GM12878 (cell line): ENCODE data around the gene EXOSC6. TPM values are rescaled to one million over a fixed set of nuclear protein-coding genes. Genes with fewer than 3 reads are reported as not detected.
"Not testable (repeated sequence)": the region's sequence is repeated elsewhere in the genome, so short reads cannot be mapped to it uniquely, and the experiment has no call there.

Experiments
- ATAC-seq: fragments of 200-7000 bp; cut with Tn5 transposase; 3 replicates; pipeline ENCODE4 v1.9.1; 2020; ENCODE audit warnings: mild to moderate bottlenecking, moderate library complexity
- BruUV-seq: library from RNA; stranded (reverse); fragments of 400-500 nt; replicated peaks from 2 replicates; lab custom pipeline; 2021; lab: Mats Ljungman, UMichigan
- CTCF ChIA-PET: fragments of 300-600 bp; sonication (Branson Sonifier 250); formaldehyde crosslinking; extraction: SDS; loops from one replicate; lab custom pipeline; 2021; ENCODE audit warnings: inconsistent platforms; lab: Yijun Ruan, JAX
- POLR2A ChIA-PET: fragments of 350-600 bp; formaldehyde crosslinking; extraction: SDS; loops from one replicate; lab custom pipeline; 2021; ENCODE audit warnings: inconsistent platforms; lab: Charles Lee
- RAD21 ChIA-PET: fragments of 300-600 bp; sonication (Branson Sonifier 250); formaldehyde crosslinking; loops from one replicate; lab custom pipeline; 2023; ENCODE audit warnings: antibody characterized with exemption; ENCODE audit not compliant: unreplicated experiment; lab: Charles Lee
- SMC1A ChIA-PET: fragments of 300-600 bp; sonication (Branson Sonifier 250); formaldehyde crosslinking; loops from one replicate; lab custom pipeline; 2023; ENCODE audit not compliant: unreplicated experiment, uncharacterized antibody; lab: Charles Lee
- DNase-seq: peaks from one replicate; pipeline ENCODE4 v3.0.0-alpha.2; 2011; ENCODE audit warnings: low read depth, low spot score
- FAIRE-seq: peaks from 3 replicates; lab custom pipeline; 2011; peaks lifted over from hg19 to GRCh38; lab: Jason Lieb, UNC
- H2AFZ ChIP-seq: 2 replicates; pipeline ENCODE4 v1.6.0; 2011; ENCODE audit warnings: low read depth, low read length, control low read depth; ENCODE audit not compliant: control insufficient read depth
- H3K27ac ChIP-seq: 2 replicates; pipeline ENCODE4 v1.5.1; 2011; ENCODE audit warnings: control low read depth; ENCODE audit not compliant: control insufficient read depth, insufficient read depth
- H3K27me3 ChIP-seq, 2 experiments: replicated peaks in 1 of 2; 2 replicates each; pipeline versions ENCODE4 v1.6.0 to v1.6.1; 2011; ENCODE audit warnings: low read length in 1 of 2; ENCODE audit not compliant: control insufficient read depth in 2 of 2, insufficient read depth in 2 of 2
- H3K36me3 ChIP-seq, 2 experiments: 2 replicates each; pipeline ENCODE4 v1.5.1; 2011; ENCODE audit warnings: low read length in 1 of 2; ENCODE audit not compliant: control insufficient read depth in 2 of 2, insufficient read depth in 2 of 2
- H3K4me1 ChIP-seq: 2 replicates; pipeline ENCODE4 v1.6.1; 2011; ENCODE audit warnings: mild to moderate bottlenecking, low read length, moderate library complexity, mixed read lengths; ENCODE audit not compliant: control insufficient read depth, insufficient read depth
- H3K4me2 ChIP-seq: 2 replicates; pipeline ENCODE4 v1.6.0; 2011; ENCODE audit warnings: control low read depth; ENCODE audit not compliant: control insufficient read depth, insufficient read depth
- H3K4me3 ChIP-seq: fragments of 200-600 bp; sonication (generic); 2 replicates; pipeline ENCODE4 v1.5.1; 2016
- H3K79me2 ChIP-seq: 2 replicates; pipeline ENCODE4 v1.6.0; 2011; ENCODE audit warnings: low read length; ENCODE audit not compliant: control insufficient read depth, insufficient read depth
- H3K9ac ChIP-seq: 2 replicates; pipeline ENCODE4 v1.8.0; 2011; ENCODE audit warnings: low read length, control low read depth, mixed read lengths; ENCODE audit not compliant: control insufficient read depth, insufficient read depth
- H3K9me3 ChIP-seq: replicated peaks from 3 replicates; pipeline ENCODE4 v1.5.1; 2011; ENCODE audit warnings: mild to moderate bottlenecking, low read length; ENCODE audit not compliant: control insufficient read depth, insufficient read depth
- H4K20me1 ChIP-seq: 2 replicates; pipeline ENCODE4 v1.6.0; 2011; ENCODE audit not compliant: control insufficient read depth, insufficient read depth
- WGBS: methylation state at CpG from one replicate; pipeline ENCODE4 v1.1.6; 2016; ENCODE audit warnings: low lambda C conversion rate; ENCODE audit not compliant: insufficient replicate concordance, insufficient coverage; ENCODE audit errors: missing lambda C conversion rate; 5-methylcytosine and 5-hydroxymethylcytosine counted together
- in situ Hi-C: fragments of 300-500 bp; cut with MboI; formaldehyde crosslinking; loops from 9 replicates; pipeline ENCODE4 v1.14.3; 2018; ENCODE audit warnings: mixed read lengths
- intact Hi-C: fragments of 100-400 bp; cut with micrococcal nuclease; formaldehyde crosslinking; loops from one replicate; pipeline ENCODE4 v1.14.2; 2022; ENCODE audit not compliant: unreplicated experiment
- polyA plus RNA-seq, 11 experiments: library from polyadenylated mRNA; depleted of rRNA in 4 of 11; unstranded in 6 of 11; stranded (reverse) in 5 of 11; fragments of >200 nt; fragmentation: Nextera tagmentation in 4 of 11; fragmentation: Illumina TruSeq in 1 of 11; extraction: Ambion mirVana in 4 of 11; extraction: Trizol in 1 of 11; gene quantifications; 1 replicate in 1 of 11; 2 replicates in 10 of 11; pipeline versions ENCODE4 v1.2.1 to v1.2.3, GENCODE V29; 2011 to 2016; ENCODE audit warnings: inconsistent platforms in 2 of 11, missing spikeins in 2 of 11, low read depth in 1 of 11
- small RNA-seq: library from RNA; depleted of rRNA; stranded (forward); fragments of <200 nt; gene quantifications from one replicate; pipeline ENCODE3, GENCODE V24; 2014
- total RNA-seq, 4 experiments: library from RNA; depleted of rRNA in 3 of 4; stranded (reverse); fragments of >200 nt in 3 of 4; fragmentation: Illumina TruSeq in 1 of 4; extraction: Trizol in 1 of 4; gene quantifications; 2 replicates each; pipeline versions ENCODE4 v1.2.1 to v1.2.3, GENCODE V29; 2013 to 2021

EXOSC6 gene
- total and polyA plus RNA-seq, 10 of the 15 experiments (the other 5 are each of a cell fraction or from before 2014, with no cell fraction given) = 8.2 to 27.5 (median 14.5) TPM

DNA sequence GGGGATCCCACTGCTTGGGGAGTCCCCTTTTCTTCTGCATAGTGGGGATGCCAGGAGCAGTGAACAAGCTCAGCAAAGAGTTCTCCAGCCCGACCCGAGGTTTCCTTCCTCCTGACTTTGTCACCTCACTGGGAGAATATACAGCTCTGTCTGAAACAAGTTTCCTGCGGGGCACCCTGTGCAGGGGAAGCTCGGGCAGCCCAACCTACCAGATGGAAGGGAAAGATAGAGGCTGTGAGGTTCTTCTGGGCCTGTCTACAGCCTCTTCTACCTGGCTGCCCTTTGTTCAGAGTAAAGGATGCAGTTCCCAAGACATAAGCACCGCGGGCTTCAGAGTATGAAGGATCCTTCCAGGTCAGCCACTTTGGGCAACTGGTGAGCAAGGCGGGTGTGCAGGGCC lies 54.1 kb downstream of the EXOSC6 start:
- H3K27me3 ChIP-seq, in situ Hi-C loops, H3K9ac ChIP-seq, DNase-seq, intact Hi-C loops, H3K27ac ChIP-seq, H3K4me2 ChIP-seq, RAD21 ChIA-PET, BruUV-seq, SMC1A ChIA-PET, FAIRE-seq, H3K4me3 ChIP-seq, H3K36me3 ChIP-seq, H3K79me2 ChIP-seq, ATAC-seq, POLR2A ChIA-PET, H3K9me3 ChIP-seq, H2AFZ ChIP-seq, H3K4me1 ChIP-seq, CTCF ChIA-PET, H4K20me1 ChIP-seq: not testable (repeated sequence)
- WGBS = 37% methylated on average over 6 of the region's 7 CpGs

Small RNA genes lying within 50 kb of the gene (small RNA-seq; reads per million reads assigned to genes)
- gene AC009060.2 (not detected), gene RN7SL279P (not detected)

Other genes starting within 250 kb of the EXOSC6 start
- gene PDPR, start 137.6 kb downstream of the EXOSC6 start, total RNA-seq (2014; rRNA removed) = 6.7 and 8.1 TPM in 2 replicates
- 6.9 and 7.1 TPM in 2 replicates for gene PDPR, start 137.6 kb downstream of the EXOSC6 start, total RNA-seq (2014; rRNA removed; fragmentation: Illumina TruSeq; extraction: Trizol)
- 12.3 and 13.6 TPM in 2 replicates for gene PDPR, start 137.6 kb downstream of the EXOSC6 start, total RNA-seq (2021)
- gene PDPR, start 137.6 kb downstream of the EXOSC6 start, polyA plus RNA-seq (2011; rRNA removed) = 22.6 and 29.1 TPM in 2 replicates
- 13.2 and 14.8 TPM in 2 replicates for gene PDPR, start 137.6 kb downstream of the EXOSC6 start, polyA plus RNA-seq (2014; fragmentation: Illumina TruSeq; extraction: Trizol)
- gene PDPR, start 137.6 kb downstream of the EXOSC6 start, polyA plus RNA-seq (2014; fragmentation: Nextera tagmentation; extraction: Ambion mirVana) = 1 to 10 TPM; 2.6 TPM
- gene PDPR, start 137.6 kb downstream of the EXOSC6 start, polyA plus RNA-seq (2014; rRNA removed) = 12.4 and 14.9 TPM in 2 replicates
- gene PDPR, start 137.6 kb downstream of the EXOSC6 start, polyA plus RNA-seq (2016; fragmentation: Nextera tagmentation; extraction: Ambion mirVana) = 1 to 10 TPM; 6.6 to 6.7 TPM
- 0.11 TPM in 2 replicates for gene CLEC18C, start 78.2 kb downstream of the EXOSC6 start, total RNA-seq (2014; rRNA removed)
- not detected in 2 replicates for gene CLEC18C, start 78.2 kb downstream of the EXOSC6 start, total RNA-seq (2014; rRNA removed; fragmentation: Illumina TruSeq; extraction: Trizol)
- not detected in 2 replicates for gene CLEC18C, start 78.2 kb downstream of the EXOSC6 start, total RNA-seq (2021)
- 0.10 TPM in 1 of 2 replicates, not detected in the other for gene CLEC18C, start 78.2 kb downstream of the EXOSC6 start, polyA plus RNA-seq (2011; rRNA removed)
- gene CLEC18C, start 78.2 kb downstream of the EXOSC6 start, polyA plus RNA-seq (2014; fragmentation: Illumina TruSeq; extraction: Trizol) = not detected in 2 replicates
- gene CLEC18C, start 78.2 kb downstream of the EXOSC6 start, polyA plus RNA-seq (2014; fragmentation: Nextera tagmentation; extraction: Ambion mirVana) = not detected
- gene CLEC18C, start 78.2 kb downstream of the EXOSC6 start, polyA plus RNA-seq (2014; rRNA removed) = 0.05 and 0.06 TPM in 2 replicates
- gene CLEC18C, start 78.2 kb downstream of the EXOSC6 start, polyA plus RNA-seq (2016; fragmentation: Nextera tagmentation; extraction: Ambion mirVana) = not detected
- 96.0 and 96.5 TPM in 2 replicates for gene AARS1, start 37.6 kb upstream of the EXOSC6 start, total RNA-seq (2014; rRNA removed)
- gene AARS1, start 37.6 kb upstream of the EXOSC6 start, total RNA-seq (2014; rRNA removed; fragmentation: Illumina TruSeq; extraction: Trizol) = 62.7 and 64.0 TPM in 2 replicates
- 101 and 107 TPM in 2 replicates for gene AARS1, start 37.6 kb upstream of the EXOSC6 start, total RNA-seq (2021)
- 79.0 and 97.9 TPM in 2 replicates for gene AARS1, start 37.6 kb upstream of the EXOSC6 start, polyA plus RNA-seq (2011; rRNA removed)
- gene AARS1, start 37.6 kb upstream of the EXOSC6 start, polyA plus RNA-seq (2014; fragmentation: Illumina TruSeq; extraction: Trizol) = 86.4 and 98.5 TPM in 2 replicates
- gene AARS1, start 37.6 kb upstream of the EXOSC6 start, polyA plus RNA-seq (2014; fragmentation: Nextera tagmentation; extraction: Ambion mirVana) = 10 to 100 TPM; 21.5 to 47.7 TPM
- gene AARS1, start 37.6 kb upstream of the EXOSC6 start, polyA plus RNA-seq (2014; rRNA removed) = 78.8 and 82.9 TPM in 2 replicates
- 100 to 1,000 TPM; 139 to 143 TPM for gene AARS1, start 37.6 kb upstream of the EXOSC6 start, polyA plus RNA-seq (2016; fragmentation: Nextera tagmentation; extraction: Ambion mirVana)
- 42.0 and 44.6 TPM in 2 replicates for gene DDX19B, start 47.2 kb upstream of the EXOSC6 start, total RNA-seq (2014; rRNA removed)
- gene DDX19B, start 47.2 kb upstream of the EXOSC6 start, total RNA-seq (2014; rRNA removed; fragmentation: Illumina TruSeq; extraction: Trizol) = 34.2 and 37.7 TPM in 2 replicates
- 38.5 and 40.4 TPM in 2 replicates for gene DDX19B, start 47.2 kb upstream of the EXOSC6 start, total RNA-seq (2021)
- 23.4 and 45.1 TPM in 2 replicates for gene DDX19B, start 47.2 kb upstream of the EXOSC6 start, polyA plus RNA-seq (2011; rRNA removed)
- 69.1 and 81.8 TPM in 2 replicates for gene DDX19B, start 47.2 kb upstream of the EXOSC6 start, polyA plus RNA-seq (2014; fragmentation: Illumina TruSeq; extraction: Trizol)
- gene DDX19B, start 47.2 kb upstream of the EXOSC6 start, polyA plus RNA-seq (2014; fragmentation: Nextera tagmentation; extraction: Ambion mirVana) = 10 to 100 TPM; 14.1 to 17.6 TPM
- gene DDX19B, start 47.2 kb upstream of the EXOSC6 start, polyA plus RNA-seq (2014; rRNA removed) = 33.2 and 38.7 TPM in 2 replicates
- 10 to 100 TPM; 54.8 to 55.2 TPM for gene DDX19B, start 47.2 kb upstream of the EXOSC6 start, polyA plus RNA-seq (2016; fragmentation: Nextera tagmentation; extraction: Ambion mirVana)
- gene DDX19A, start 95.0 kb upstream of the EXOSC6 start, total RNA-seq (2014; rRNA removed) = 41.9 and 42.0 TPM in 2 replicates
- gene DDX19A, start 95.0 kb upstream of the EXOSC6 start, total RNA-seq (2014; rRNA removed; fragmentation: Illumina TruSeq; extraction: Trizol) = 38.6 and 42.5 TPM in 2 replicates
- 32.1 and 33.9 TPM in 2 replicates for gene DDX19A, start 95.0 kb upstream of the EXOSC6 start, total RNA-seq (2021)
- 31.8 and 38.0 TPM in 2 replicates for gene DDX19A, start 95.0 kb upstream of the EXOSC6 start, polyA plus RNA-seq (2011; rRNA removed)
- gene DDX19A, start 95.0 kb upstream of the EXOSC6 start, polyA plus RNA-seq (2014; fragmentation: Illumina TruSeq; extraction: Trizol) = 40.3 and 50.6 TPM in 2 replicates
- gene DDX19A, start 95.0 kb upstream of the EXOSC6 start, polyA plus RNA-seq (2014; fragmentation: Nextera tagmentation; extraction: Ambion mirVana) = 10 to 100 TPM; 19.5 to 20.7 TPM
- gene DDX19A, start 95.0 kb upstream of the EXOSC6 start, polyA plus RNA-seq (2014; rRNA removed) = 44.1 and 46.3 TPM in 2 replicates
- 10 to 100 TPM; 51.9 to 56.9 TPM for gene DDX19A, start 95.0 kb upstream of the EXOSC6 start, polyA plus RNA-seq (2016; fragmentation: Nextera tagmentation; extraction: Ambion mirVana)
- gene ST3GAL2, start 187.2 kb upstream of the EXOSC6 start, total RNA-seq (2014; rRNA removed) = 40.2 and 43.7 TPM in 2 replicates
- gene ST3GAL2, start 187.2 kb upstream of the EXOSC6 start, total RNA-seq (2014; rRNA removed; fragmentation: Illumina TruSeq; extraction: Trizol) = 22.7 and 28.4 TPM in 2 replicates
- gene ST3GAL2, start 187.2 kb upstream of the EXOSC6 start, total RNA-seq (2021) = 61.7 and 66.7 TPM in 2 replicates
- 20.7 and 29.7 TPM in 2 replicates for gene ST3GAL2, start 187.2 kb upstream of the EXOSC6 start, polyA plus RNA-seq (2011; rRNA removed)
- gene ST3GAL2, start 187.2 kb upstream of the EXOSC6 start, polyA plus RNA-seq (2014; fragmentation: Illumina TruSeq; extraction: Trizol) = 4.9 and 15.5 TPM in 2 replicates
- 1 to 10 TPM in 1 of 2 experiments, under 1 TPM in 1; 0.95 to 1.4 TPM for gene ST3GAL2, start 187.2 kb upstream of the EXOSC6 start, polyA plus RNA-seq (2014; fragmentation: Nextera tagmentation; extraction: Ambion mirVana)
- gene ST3GAL2, start 187.2 kb upstream of the EXOSC6 start, polyA plus RNA-seq (2014; rRNA removed) = 39.5 and 49.8 TPM in 2 replicates
- gene ST3GAL2, start 187.2 kb upstream of the EXOSC6 start, polyA plus RNA-seq (2016; fragmentation: Nextera tagmentation; extraction: Ambion mirVana) = 10 to 100 TPM; 10.5 to 23.4 TPM
- gene FCSK, start 202.7 kb upstream of the EXOSC6 start, total RNA-seq (2014; rRNA removed) = 12.9 and 13.5 TPM in 2 replicates
- gene FCSK, start 202.7 kb upstream of the EXOSC6 start, total RNA-seq (2014; rRNA removed; fragmentation: Illumina TruSeq; extraction: Trizol) = 5.0 and 5.4 TPM in 2 replicates
- gene FCSK, start 202.7 kb upstream of the EXOSC6 start, total RNA-seq (2021) = 17.6 and 18.7 TPM in 2 replicates
- 5.1 and 9.5 TPM in 2 replicates for gene FCSK, start 202.7 kb upstream of the EXOSC6 start, polyA plus RNA-seq (2011; rRNA removed)
- gene FCSK, start 202.7 kb upstream of the EXOSC6 start, polyA plus RNA-seq (2014; fragmentation: Illumina TruSeq; extraction: Trizol) = 2.8 and 6.2 TPM in 2 replicates
- 1 to 10 TPM in 1 of 2 experiments, under 1 TPM in 1; 0.60 to 1.5 TPM for gene FCSK, start 202.7 kb upstream of the EXOSC6 start, polyA plus RNA-seq (2014; fragmentation: Nextera tagmentation; extraction: Ambion mirVana)
- gene FCSK, start 202.7 kb upstream of the EXOSC6 start, polyA plus RNA-seq (2014; rRNA removed) = 13.6 and 15.7 TPM in 2 replicates
- gene FCSK, start 202.7 kb upstream of the EXOSC6 start, polyA plus RNA-seq (2016; fragmentation: Nextera tagmentation; extraction: Ambion mirVana) = 1 to 10 TPM; 5.8 to 8.5 TPM